Measurements from ENCODE around the gene NFX1. TPM values are rescaled to one million over a fixed set of nuclear protein-coding genes. Genes with fewer than 3 reads are reported as not detected.

The NFX1 gene
- polyA plus RNA-seq, 1 donor (not counting 4 experiments of a cell fraction or from before 2014, with no cell fraction given): 28.1 TPM

DNA sequence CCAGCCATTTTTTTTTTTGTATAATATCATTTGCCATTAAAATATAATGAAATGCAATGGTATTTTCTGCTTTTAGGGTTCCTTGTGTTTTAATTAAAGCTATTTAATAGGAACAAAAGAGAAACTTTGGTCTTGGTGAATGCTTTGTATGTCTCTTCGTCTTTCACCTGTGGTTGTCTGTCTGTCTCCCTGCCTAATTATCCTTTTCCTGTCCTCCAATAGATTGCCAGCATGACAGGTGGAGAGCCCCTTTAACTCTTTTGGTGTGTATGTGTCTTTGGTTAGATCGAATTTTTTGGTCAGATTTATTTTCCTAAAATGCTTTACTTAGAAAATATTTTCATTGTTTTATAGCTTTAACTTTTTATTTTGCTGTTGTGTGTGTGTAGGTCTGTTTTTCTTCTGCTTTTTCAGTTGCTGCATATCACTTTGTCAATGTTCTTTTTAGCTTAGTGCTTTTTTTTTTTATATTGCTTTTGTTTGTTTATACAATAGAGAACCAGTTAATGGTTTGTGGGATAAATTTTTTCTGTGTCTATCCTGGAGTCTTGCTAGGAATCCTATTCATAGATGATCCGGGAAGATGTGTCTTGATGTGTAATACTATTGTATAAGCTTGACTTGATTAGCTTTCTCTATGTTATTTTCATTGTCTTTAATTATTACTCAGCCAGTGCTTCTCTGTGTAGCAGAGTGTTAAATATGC lies 16.9 kb upstream of the NFX1 start:
- FAIRE-seq (no peak), DNase-seq (ENCODE audit: low read depth, low spot score) (no peak)
- peaks cover 34 to 42% of the 10 kb centered on the region in 2 experiments for H3K36me3 ChIP-seq (ENCODE audit: control insufficient read depth in 2 of 2, extremely low read depth in 1 of 2, insufficient read depth in 2 of 2, low read length in 2 of 2)
- H4K20me1 ChIP-seq (ENCODE audit: control insufficient read depth, extremely low read depth, insufficient read depth, low read length): no peaks in the 10 kb centered on the region
- dilution Hi-C loops (cut with MboI; ENCODE audit: extremely low pct_ligation_motif_present, low sequenced_read_pairs): no loop called here
- H3K79me2 ChIP-seq (ENCODE audit: control insufficient read depth, insufficient read depth, low read length): no peaks in the 10 kb centered on the region
- H3K27ac ChIP-seq (ENCODE audit: control insufficient read depth, insufficient read depth, low read length): no peak overlapping the region
- no peaks in the 10 kb centered on the region for H3K9me3 ChIP-seq (ENCODE audit: control insufficient read depth, low read depth, low read length)
- no peaks in the 10 kb centered on the region for H3K4me1 ChIP-seq (ENCODE audit: control insufficient read depth, extremely low read depth, insufficient read depth, low read length)
- TF ChIP-seq EZH2 (IDR thresholded peaks at IDR 0.05; ENCODE audit: low read length): no peak
- TF ChIP-seq, protein P1, sequence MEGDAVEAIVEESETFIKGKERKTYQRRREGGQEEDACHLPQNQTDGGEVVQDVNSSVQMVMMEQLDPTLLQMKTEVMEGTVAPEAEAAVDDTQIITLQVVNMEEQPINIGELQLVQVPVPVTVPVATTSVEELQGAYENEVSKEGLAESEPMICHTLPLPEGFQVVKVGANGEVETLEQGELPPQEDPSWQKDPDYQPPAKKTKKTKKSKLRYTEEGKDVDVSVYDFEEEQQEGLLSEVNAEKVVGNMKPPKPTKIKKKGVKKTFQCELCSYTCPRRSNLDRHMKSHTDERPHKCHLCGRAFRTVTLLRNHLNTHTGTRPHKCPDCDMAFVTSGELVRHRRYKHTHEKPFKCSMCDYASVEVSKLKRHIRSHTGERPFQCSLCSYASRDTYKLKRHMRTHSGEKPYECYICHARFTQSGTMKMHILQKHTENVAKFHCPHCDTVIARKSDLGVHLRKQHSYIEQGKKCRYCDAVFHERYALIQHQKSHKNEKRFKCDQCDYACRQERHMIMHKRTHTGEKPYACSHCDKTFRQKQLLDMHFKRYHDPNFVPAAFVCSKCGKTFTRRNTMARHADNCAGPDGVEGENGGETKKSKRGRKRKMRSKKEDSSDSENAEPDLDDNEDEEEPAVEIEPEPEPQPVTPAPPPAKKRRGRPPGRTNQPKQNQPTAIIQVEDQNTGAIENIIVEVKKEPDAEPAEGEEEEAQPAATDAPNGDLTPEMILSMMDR (optimal IDR thresholded peaks at IDR 0.05 in 1 of 3, IDR thresholded peaks at IDR 0.05 in 1 of 3, conservative IDR thresholded peaks at IDR 0.05 in 1 of 3; ENCODE audit: extremely low read depth in 1 of 3, insufficient read depth in 2 of 3, low read length in 3 of 3): no peak
- H3K4me3 ChIP-seq (ENCODE audit: control insufficient read depth in 2 of 3, extremely low read depth in 1 of 3, insufficient read depth in 2 of 3, low read depth in 1 of 3, low read length in 3 of 3): no peak overlapping the region
- no peak overlapping the region for H3K4me2 ChIP-seq (ENCODE audit: control insufficient read depth, extremely low read depth, insufficient read depth, low read depth, low read length)
- no peaks in the 10 kb centered on the region for H3K27me3 ChIP-seq (ENCODE audit: control insufficient read depth, extremely low read depth, insufficient read depth, low read length)
- no peak overlapping the region for H2AFZ ChIP-seq (ENCODE audit: control insufficient read depth, low read length)
- no peaks in the 10 kb centered on the region for H3K9me1 ChIP-seq (ENCODE audit: control insufficient read depth, extremely low read depth, insufficient read depth, low read length)
- H3K9ac ChIP-seq (ENCODE audit: control insufficient read depth, extremely low read depth, insufficient read depth, low read length): no peak overlapping the region

DNA sequence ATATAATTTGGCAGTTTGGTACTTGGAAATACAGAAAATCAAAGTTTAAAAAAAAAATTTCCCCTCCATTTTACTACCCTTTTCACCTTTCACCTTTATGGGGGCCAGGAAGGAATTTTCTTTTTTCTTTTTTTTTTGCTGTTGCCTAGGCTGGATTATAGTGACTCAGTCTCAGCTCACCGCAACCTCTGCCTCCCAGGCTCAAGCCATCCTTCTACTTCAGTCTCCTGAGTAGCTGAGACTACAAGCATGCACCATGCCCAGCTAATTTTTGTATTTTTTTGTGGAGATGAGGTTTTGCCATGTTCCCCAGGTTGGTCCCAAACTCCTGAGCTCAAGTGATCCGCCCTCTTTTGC lies 16.4 kb upstream of the NFX1 start:
- FAIRE-seq: no peak
- H3K4me2 ChIP-seq (ENCODE audit: control insufficient read depth, extremely low read depth, insufficient read depth, low read depth, low read length): no peak overlapping the region

More for the DNA sequence above, 16.4 kb upstream of the NFX1 start:
- no peak for DNase-seq (ENCODE audit: low read depth, low spot score)
- peaks cover 34 to 42% of the 10 kb centered on the region in 2 experiments for H3K36me3 ChIP-seq (ENCODE audit: control insufficient read depth in 2 of 2, extremely low read depth in 1 of 2, insufficient read depth in 2 of 2, low read length in 2 of 2)
- dilution Hi-C loops (cut with MboI; ENCODE audit: extremely low pct_ligation_motif_present, low sequenced_read_pairs): no loop called here
- no peaks in the 10 kb centered on the region for H3K27me3 ChIP-seq (ENCODE audit: control insufficient read depth, extremely low read depth, insufficient read depth, low read length)
- H3K4me3 ChIP-seq (ENCODE audit: control insufficient read depth in 2 of 3, extremely low read depth in 1 of 3, insufficient read depth in 2 of 3, low read depth in 1 of 3, low read length in 3 of 3): no peak overlapping the region
- no peaks in the 10 kb centered on the region for H4K20me1 ChIP-seq (ENCODE audit: control insufficient read depth, extremely low read depth, insufficient read depth, low read length)
- H3K9ac ChIP-seq (ENCODE audit: control insufficient read depth, extremely low read depth, insufficient read depth, low read length): no peak overlapping the region
- TF ChIP-seq, protein P1 (optimal IDR thresholded peaks at IDR 0.05 in 1 of 3, IDR thresholded peaks at IDR 0.05 in 1 of 3, conservative IDR thresholded peaks at IDR 0.05 in 1 of 3; ENCODE audit: extremely low read depth in 1 of 3, insufficient read depth in 2 of 3, low read length in 3 of 3): no peak
- TF ChIP-seq EZH2 (IDR thresholded peaks at IDR 0.05; ENCODE audit: low read length): no peak
- H3K79me2 ChIP-seq (ENCODE audit: control insufficient read depth, insufficient read depth, low read length): no peaks in the 10 kb centered on the region
- no peaks in the 10 kb centered on the region for H3K9me3 ChIP-seq (ENCODE audit: control insufficient read depth, low read depth, low read length)
- H3K9me1 ChIP-seq (ENCODE audit: control insufficient read depth, extremely low read depth, insufficient read depth, low read length): no peaks in the 10 kb centered on the region
- no peak overlapping the region for H2AFZ ChIP-seq (ENCODE audit: control insufficient read depth, low read length)
- no peaks in the 10 kb centered on the region for H3K4me1 ChIP-seq (ENCODE audit: control insufficient read depth, extremely low read depth, insufficient read depth, low read length)
- H3K27ac ChIP-seq (ENCODE audit: control insufficient read depth, insufficient read depth, low read length): no peak overlapping the region

All from keratinocyte (primary cell).